Measurements from ENCODE around the gene MRPL40.

GRCh38 chr22:19470010-19470409 lies 37.7 kb downstream of the MRPL40 start:
- TF ChIP-seq, protein P1, sequence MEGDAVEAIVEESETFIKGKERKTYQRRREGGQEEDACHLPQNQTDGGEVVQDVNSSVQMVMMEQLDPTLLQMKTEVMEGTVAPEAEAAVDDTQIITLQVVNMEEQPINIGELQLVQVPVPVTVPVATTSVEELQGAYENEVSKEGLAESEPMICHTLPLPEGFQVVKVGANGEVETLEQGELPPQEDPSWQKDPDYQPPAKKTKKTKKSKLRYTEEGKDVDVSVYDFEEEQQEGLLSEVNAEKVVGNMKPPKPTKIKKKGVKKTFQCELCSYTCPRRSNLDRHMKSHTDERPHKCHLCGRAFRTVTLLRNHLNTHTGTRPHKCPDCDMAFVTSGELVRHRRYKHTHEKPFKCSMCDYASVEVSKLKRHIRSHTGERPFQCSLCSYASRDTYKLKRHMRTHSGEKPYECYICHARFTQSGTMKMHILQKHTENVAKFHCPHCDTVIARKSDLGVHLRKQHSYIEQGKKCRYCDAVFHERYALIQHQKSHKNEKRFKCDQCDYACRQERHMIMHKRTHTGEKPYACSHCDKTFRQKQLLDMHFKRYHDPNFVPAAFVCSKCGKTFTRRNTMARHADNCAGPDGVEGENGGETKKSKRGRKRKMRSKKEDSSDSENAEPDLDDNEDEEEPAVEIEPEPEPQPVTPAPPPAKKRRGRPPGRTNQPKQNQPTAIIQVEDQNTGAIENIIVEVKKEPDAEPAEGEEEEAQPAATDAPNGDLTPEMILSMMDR (IDR thresholded peaks at IDR 0.05) = no peak
- no peak for TF ChIP-seq POLR2A (IDR thresholded peaks at IDR 0.05)

Data from thyroid gland (tissue), 4 donors.